Adrenal gland (tissue), 5 donors: ENCODE data around the gene NOD2.

Source experiments
- POLR2A ChIP-seq, 2 donors: fragments of 450-650 bp; IDR thresholded peaks; one replicate each; pipeline ENCODE4 v1.6.1; 2017; ENCODE audit warnings: antibody characterized with exemption in 2 of 2, mild to moderate bottlenecking in 2 of 2, moderate library complexity in 1 of 2
- TF ChIP-seq, protein P1 (sequence below), 6 experiments: fragments of 450-650 bp in 4 of 6; fragments of 200-600 bp in 2 of 6; sonication (generic) in 1 of 6; IDR thresholded peaks; 1 replicate in 5 of 6; 2 replicates in 1 of 6; pipeline versions ENCODE4 v1.5.1 to v1.8.0; 2016 to 2021; ENCODE audit warnings: antibody characterized with exemption in 6 of 6, mild to moderate bottlenecking in 2 of 6, moderate library complexity in 1 of 6
- donor health status: DM: no; HTN: no; CAD: no.

DNA sequence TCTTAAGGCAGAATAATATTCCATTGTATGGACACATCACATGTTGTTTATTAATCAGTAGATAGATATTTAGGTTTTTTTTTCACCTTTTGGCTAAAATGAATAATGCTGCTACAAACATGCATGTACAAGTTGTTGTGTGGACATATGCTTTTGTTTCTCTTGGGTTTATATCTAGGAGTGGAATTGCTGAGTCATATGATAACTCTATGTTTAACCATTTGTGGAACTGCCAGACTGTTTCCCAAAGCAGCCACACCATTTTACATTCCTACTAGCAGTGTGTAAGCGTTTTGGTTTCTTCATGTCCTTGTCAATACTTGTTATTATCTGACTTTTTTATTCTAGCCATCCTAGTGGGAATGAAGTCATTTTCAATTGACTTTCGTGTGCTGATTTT is 69.8 kb downstream of the NOD2 start:
- TF ChIP-seq, protein P1, sequence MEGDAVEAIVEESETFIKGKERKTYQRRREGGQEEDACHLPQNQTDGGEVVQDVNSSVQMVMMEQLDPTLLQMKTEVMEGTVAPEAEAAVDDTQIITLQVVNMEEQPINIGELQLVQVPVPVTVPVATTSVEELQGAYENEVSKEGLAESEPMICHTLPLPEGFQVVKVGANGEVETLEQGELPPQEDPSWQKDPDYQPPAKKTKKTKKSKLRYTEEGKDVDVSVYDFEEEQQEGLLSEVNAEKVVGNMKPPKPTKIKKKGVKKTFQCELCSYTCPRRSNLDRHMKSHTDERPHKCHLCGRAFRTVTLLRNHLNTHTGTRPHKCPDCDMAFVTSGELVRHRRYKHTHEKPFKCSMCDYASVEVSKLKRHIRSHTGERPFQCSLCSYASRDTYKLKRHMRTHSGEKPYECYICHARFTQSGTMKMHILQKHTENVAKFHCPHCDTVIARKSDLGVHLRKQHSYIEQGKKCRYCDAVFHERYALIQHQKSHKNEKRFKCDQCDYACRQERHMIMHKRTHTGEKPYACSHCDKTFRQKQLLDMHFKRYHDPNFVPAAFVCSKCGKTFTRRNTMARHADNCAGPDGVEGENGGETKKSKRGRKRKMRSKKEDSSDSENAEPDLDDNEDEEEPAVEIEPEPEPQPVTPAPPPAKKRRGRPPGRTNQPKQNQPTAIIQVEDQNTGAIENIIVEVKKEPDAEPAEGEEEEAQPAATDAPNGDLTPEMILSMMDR (IDR thresholded peaks at IDR 0.05): no peak
- TF ChIP-seq POLR2A (IDR thresholded peaks at IDR 0.05): no peak
